Measurements from ENCODE around the gene EYA2.

EYA2 gene

DNA sequence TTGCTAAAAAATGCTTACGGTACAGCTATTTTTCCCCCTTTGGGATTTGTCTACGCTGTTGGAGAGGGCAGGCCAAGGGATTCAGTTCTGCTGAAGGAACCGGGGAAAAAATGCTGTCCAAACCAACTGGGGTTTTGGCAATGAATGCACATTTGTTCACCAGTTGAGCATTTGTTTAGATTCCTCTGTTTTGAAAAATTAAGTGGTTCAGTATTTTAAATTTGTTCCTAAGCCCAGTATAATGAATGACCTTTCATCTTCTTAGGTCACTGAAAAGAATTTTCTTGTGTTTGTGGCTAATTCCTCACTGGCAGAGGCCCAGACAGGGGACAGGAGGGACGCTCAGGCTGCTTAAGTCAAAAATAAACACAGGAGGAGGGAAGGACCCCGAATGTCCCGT lies 10.8 kb upstream of the EYA2 start:
- no peak overlapping the region for H3K4me2 ChIP-seq (ENCODE audit: low read depth, low read length, poor library complexity, severe bottlenecking)
- no peaks in the 10 kb centered on the region for H4K20me1 ChIP-seq (ENCODE audit: insufficient read depth, low read length, poor library complexity, severe bottlenecking)
- no peak overlapping the region for H2AFZ ChIP-seq (ENCODE audit: low read length)
- no peaks in the 10 kb centered on the region for H3K79me2 ChIP-seq (ENCODE audit: insufficient read depth, low read length)
- no peaks in the 10 kb centered on the region for H3K9me3 ChIP-seq (ENCODE audit: insufficient read depth, low read depth, low read length)
- H3K4me1 ChIP-seq (ENCODE audit: insufficient read depth, low read length, poor library complexity, severe bottlenecking): no peaks in the 10 kb centered on the region
- no peaks in the 10 kb centered on the region for H3K27me3 ChIP-seq (ENCODE audit: insufficient read depth, low read length, poor library complexity, severe bottlenecking)
- H3K36me3 ChIP-seq (ENCODE audit: insufficient read depth, low read length): no peaks in the 10 kb centered on the region
- no peaks in the 10 kb centered on the region for H3F3A ChIP-seq (ENCODE audit: low read depth)
- no peak overlapping the region for H3K9ac ChIP-seq (ENCODE audit: low read depth, low read length, poor library complexity, severe bottlenecking)
- TF ChIP-seq, protein P1, sequence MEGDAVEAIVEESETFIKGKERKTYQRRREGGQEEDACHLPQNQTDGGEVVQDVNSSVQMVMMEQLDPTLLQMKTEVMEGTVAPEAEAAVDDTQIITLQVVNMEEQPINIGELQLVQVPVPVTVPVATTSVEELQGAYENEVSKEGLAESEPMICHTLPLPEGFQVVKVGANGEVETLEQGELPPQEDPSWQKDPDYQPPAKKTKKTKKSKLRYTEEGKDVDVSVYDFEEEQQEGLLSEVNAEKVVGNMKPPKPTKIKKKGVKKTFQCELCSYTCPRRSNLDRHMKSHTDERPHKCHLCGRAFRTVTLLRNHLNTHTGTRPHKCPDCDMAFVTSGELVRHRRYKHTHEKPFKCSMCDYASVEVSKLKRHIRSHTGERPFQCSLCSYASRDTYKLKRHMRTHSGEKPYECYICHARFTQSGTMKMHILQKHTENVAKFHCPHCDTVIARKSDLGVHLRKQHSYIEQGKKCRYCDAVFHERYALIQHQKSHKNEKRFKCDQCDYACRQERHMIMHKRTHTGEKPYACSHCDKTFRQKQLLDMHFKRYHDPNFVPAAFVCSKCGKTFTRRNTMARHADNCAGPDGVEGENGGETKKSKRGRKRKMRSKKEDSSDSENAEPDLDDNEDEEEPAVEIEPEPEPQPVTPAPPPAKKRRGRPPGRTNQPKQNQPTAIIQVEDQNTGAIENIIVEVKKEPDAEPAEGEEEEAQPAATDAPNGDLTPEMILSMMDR (conservative IDR thresholded peaks at IDR 0.05; ENCODE audit: low read length): no peak
- TF ChIP-seq EZH2phosphoT487 (IDR thresholded peaks at IDR 0.05; ENCODE audit: borderline replicate concordance): no peak
- no peaks in the 10 kb centered on the region for H3K9me2 ChIP-seq (replicated peaks; ENCODE audit: low read depth, low read length)
- H3K4me3 ChIP-seq (ENCODE audit: low read length, poor library complexity, severe bottlenecking): no peak overlapping the region

DNA sequence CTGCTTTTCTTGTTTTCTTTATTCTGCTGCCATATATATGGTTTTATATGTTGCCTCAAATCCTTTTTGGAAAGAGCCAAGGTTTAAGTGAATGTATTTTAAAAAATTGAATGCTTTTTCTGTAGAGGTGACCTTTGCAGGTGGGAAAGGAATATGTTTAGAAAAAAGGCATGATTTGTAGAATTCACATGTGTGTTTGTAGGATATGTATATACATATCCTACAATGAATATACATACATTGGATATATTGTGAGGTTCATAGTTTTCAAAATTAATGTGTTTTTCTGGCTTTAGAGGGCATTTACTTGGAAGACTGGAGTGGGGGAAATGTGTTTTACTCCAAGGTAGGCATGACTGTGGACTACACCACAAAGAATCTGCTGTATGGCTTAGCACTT lies 4.0 kb upstream of the EYA2 start:
- Histone ChIP-seq H3K4me3 (ENCODE audit: low read length, poor library complexity, severe bottlenecking) (no peak overlapping the region), H3K4me2 (ENCODE audit: low read depth, low read length, poor library complexity, severe bottlenecking) (no peak overlapping the region), H3K9ac (ENCODE audit: low read depth, low read length, poor library complexity, severe bottlenecking) (no peak overlapping the region), H3K36me3 (ENCODE audit: insufficient read depth, low read length) (no peaks in the 10 kb centered on the region), H2AFZ (ENCODE audit: low read length) (no peak overlapping the region), H3K9me2 (replicated peaks; ENCODE audit: low read depth, low read length) (no peaks in the 10 kb centered on the region), H3K27me3 (ENCODE audit: insufficient read depth, low read length, poor library complexity, severe bottlenecking) (no peaks in the 10 kb centered on the region), H3K79me2 (ENCODE audit: insufficient read depth, low read length) (no peaks in the 10 kb centered on the region), H3F3A (ENCODE audit: low read depth) (no peaks in the 10 kb centered on the region), H3K4me1 (ENCODE audit: insufficient read depth, low read length, poor library complexity, severe bottlenecking) (no peaks in the 10 kb centered on the region), H3K9me3 (ENCODE audit: insufficient read depth, low read depth, low read length) (no peaks in the 10 kb centered on the region), H4K20me1 (ENCODE audit: insufficient read depth, low read length, poor library complexity, severe bottlenecking) (no peaks in the 10 kb centered on the region)
- TF ChIP-seq, protein P1 (conservative IDR thresholded peaks at IDR 0.05; ENCODE audit: low read length): no peak
- no peak for TF ChIP-seq EZH2phosphoT487 (IDR thresholded peaks at IDR 0.05; ENCODE audit: borderline replicate concordance)

DNA sequence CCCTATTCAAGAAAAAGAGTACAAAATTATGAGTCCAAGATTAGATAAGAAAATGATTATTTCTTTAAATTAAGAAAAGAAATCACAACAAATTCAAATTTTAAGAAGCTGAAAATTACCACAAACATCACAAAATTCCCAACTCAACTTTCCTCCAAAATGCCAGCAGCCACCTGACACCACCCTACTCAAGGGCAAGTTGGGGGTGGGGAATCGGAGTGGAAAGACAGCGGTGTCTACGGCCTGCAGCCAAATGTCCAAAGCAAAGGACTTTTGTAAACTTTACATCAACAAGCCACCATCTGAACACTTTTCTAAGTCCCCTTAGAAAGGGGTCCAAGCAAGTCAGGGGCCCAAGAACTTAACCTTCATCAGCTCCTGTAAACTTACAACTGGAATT lies 1.6 kb upstream of the EYA2 start:
- no peaks in the 10 kb centered on the region for H3K27me3 ChIP-seq (ENCODE audit: insufficient read depth, low read length, poor library complexity, severe bottlenecking)
- H3K4me1 ChIP-seq (ENCODE audit: insufficient read depth, low read length, poor library complexity, severe bottlenecking): no peaks in the 10 kb centered on the region
- H4K20me1 ChIP-seq (ENCODE audit: insufficient read depth, low read length, poor library complexity, severe bottlenecking): no peaks in the 10 kb centered on the region
- H3K79me2 ChIP-seq (ENCODE audit: insufficient read depth, low read length): no peaks in the 10 kb centered on the region
- H3K4me3 ChIP-seq (ENCODE audit: low read length, poor library complexity, severe bottlenecking): no peak overlapping the region
- no peak for TF ChIP-seq EZH2phosphoT487 (IDR thresholded peaks at IDR 0.05; ENCODE audit: borderline replicate concordance)
- TF ChIP-seq, protein P1 (conservative IDR thresholded peaks at IDR 0.05; ENCODE audit: low read length): no peak
- no peaks in the 10 kb centered on the region for H3K9me2 ChIP-seq (replicated peaks; ENCODE audit: low read depth, low read length)
- no peak overlapping the region for H3K9ac ChIP-seq (ENCODE audit: low read depth, low read length, poor library complexity, severe bottlenecking)
- H2AFZ ChIP-seq (ENCODE audit: low read length): no peak overlapping the region
- no peaks in the 10 kb centered on the region for H3F3A ChIP-seq (ENCODE audit: low read depth)
- no peaks in the 10 kb centered on the region for H3K36me3 ChIP-seq (ENCODE audit: insufficient read depth, low read length)
- H3K9me3 ChIP-seq (ENCODE audit: insufficient read depth, low read depth, low read length): no peaks in the 10 kb centered on the region
- no peak overlapping the region for H3K4me2 ChIP-seq (ENCODE audit: low read depth, low read length, poor library complexity, severe bottlenecking)

Measured in Loucy (cell line).